DMS 273 (cell line): ENCODE measurements around the gene KRTAP10-6.

Experiments
- DNase-seq: peaks from one replicate; lab custom pipeline; 2025; ENCODE audit not compliant: unreplicated experiment; lab: John Stamatoyannopoulos, UW

The KRTAP10-6 gene

DNA sequence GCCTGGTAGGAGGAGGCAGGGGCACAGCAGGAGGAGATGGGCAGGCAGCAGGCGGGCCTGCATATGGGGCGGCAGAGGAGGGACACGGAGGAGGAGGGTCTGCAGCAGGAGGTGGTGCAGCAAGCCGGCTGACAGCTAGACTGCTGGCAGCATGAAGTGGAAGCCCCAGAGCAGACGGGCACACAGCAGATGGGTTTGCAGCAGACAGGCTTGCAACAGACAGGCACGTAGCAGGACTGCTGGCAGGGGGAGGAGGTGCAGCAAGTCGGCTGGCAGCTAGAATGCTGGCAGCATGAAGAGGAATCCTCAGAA lies 12.5 kb downstream of the KRTAP10-6 start:
- DNase-seq, result peak; percentile 65

DNA sequence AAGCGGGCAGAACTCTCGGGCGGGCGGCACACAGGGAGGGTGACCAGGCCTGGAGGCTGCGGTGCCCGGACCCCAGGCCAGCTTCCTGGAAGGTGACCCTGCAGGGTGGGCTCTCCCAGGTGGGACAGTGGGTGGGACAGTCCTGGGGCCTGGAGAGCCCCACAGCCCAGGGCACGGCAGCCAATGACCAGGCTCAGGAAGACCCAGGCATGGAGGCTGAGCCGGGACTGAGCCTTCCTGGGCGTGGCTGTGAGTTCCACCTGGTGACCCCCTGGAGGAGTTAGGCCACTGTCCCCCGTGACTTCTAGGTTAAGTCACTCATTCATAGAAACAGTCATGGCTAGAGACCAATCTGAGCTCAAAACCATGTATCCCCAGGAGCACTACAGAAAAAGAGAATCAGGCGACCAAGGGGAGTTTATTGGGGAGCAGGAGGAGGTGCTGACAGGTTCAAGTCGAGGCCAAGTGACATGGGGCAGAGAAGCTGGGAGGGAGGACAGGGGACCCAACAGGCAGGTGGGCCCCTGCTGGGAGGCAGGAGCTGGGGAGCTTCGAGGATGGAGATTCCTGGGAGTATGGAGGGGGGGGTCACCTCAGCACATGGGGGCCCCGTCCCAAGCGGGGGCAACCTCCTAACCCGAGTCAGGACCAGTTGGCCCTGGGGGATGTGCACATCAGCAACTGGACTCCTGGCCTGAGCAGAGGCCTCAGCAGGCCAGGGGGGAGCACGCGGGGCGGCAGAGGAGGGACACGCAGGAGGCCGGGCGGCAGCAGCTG lies 13.1 kb downstream of the KRTAP10-6 start:
- no peak for DNase-seq

DNA sequence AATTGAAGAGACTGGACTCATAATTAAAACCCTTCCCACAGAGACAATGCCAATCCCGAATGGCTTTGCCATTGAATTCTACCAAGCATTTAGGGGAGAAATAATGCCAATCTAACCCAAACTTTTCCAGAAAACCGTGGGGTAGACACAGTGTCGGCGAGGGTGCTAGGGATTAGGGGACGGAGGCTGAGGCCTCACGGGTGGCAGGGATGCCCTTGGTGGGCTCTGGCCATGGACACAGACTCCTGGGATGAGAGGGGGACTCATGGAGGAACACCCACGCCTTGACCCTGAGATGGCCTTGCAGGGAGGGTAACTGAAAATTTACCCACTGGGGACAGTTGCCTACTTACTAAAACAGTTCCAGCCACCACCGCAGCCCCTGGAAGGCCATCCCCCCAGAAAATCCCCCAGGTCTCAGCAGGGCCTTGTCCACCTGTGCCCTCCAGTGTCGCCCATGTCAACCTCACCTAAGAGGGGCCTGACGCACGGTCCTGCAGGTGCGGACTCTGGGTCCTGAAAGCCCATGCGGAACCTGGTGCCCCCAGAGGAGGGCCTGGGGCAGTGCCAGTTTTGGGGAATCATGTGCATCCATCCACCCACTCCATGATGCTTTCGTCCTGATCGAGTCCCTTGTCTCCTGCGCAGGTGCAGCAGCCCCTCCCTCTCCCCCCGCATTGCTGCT lies 13.8 kb downstream of the KRTAP10-6 start:
- DNase-seq, result no peak

DNA sequence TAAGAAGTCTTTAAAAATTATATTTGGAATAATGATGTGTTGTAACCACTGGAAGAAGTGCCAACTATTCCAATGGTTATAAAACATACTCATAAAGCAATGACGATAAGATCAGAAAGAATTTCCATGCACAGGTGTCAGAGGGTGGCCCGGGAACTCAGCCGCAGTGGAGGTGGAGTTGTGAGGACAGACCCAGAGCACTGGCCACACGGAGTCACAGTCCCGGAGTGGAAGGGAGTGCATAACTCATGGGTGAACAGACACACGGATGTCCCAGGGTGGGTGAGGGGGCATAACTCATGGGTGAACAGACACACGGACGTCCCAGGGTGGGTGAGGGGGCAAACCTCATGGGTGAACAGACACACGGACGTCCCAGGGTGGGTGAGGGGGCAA lies 16.3 kb downstream of the KRTAP10-6 start:
- no peak for DNase-seq

DNA sequence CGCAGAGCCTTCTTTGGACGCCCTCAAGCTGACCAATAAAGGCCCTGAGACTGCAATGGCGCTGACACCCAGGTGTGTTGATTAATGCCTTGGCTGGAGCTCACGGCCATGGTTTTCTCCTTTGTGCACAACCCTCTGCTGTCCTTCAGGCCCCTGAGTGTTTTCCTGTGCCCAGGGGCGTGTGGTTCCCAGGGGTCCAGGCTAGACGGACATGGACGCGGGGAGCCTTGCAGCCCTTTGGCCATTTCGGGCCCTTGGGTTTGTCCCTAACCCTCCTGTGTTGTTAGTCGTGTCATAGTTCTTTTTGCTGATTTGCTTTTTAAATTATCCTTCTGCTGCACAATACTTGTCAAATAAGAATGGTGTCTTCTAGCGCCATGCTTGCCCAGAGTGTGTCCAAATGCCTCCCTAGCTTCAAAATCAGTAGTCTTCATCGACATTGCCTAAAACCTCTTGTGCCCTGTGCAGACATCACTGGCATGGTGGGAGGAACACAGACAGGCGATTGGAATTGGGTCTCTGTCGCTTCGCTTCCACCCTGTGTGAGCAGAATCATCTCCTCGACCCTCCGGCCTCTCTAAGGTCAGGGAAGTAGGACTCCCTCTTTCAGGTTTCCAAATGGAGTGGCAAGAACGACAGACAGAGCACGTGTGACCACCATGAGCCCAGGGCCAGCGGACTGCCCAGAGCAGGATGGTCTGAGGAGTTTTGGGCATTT lies 16.8 kb downstream of the KRTAP10-6 start:
- no peak for DNase-seq

DNA sequence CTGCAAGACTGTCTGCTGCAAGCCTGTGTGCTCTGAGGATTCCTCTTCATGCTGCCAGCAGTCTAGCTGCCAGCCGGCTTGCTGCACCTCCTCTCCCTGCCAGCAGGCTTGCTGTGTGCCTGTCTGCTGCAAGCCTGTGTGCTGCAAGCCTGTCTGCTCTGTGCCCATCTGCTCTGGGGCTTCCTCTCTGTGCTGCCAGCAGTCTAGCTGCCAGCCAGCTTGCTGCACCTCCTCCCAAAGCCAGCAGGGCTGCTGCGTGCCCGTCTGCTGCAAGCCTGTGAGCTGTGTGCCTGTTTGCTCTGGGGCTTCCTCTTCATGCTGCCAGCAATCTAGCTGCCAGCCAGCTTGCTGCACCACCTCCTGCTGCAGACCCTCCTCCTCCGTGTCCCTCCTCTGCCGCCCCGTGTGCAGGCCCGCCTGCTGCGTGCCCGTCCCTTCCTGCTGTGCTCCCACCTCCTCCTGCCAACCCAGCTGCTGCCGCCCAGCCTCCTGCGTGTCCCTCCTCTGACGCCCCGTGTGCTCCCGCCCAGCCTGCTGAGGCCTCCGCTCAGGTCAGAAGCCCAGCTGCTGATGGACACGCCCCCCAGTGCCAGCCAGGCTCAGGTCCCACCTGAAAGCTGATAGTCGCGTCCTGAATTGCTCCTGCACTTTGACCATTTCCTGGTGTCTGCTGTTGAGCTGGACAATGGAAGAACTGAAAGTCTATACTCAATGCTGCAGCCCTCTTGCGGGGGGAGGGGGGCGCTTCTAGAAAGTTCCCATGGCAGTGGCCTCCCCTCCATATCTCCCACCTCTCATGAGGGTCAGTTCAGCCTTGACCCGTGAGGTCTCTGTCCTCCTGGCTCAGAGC lies 17.6 kb downstream of the KRTAP10-6 start:
- DNase-seq, result peak; percentile 59

DNA sequence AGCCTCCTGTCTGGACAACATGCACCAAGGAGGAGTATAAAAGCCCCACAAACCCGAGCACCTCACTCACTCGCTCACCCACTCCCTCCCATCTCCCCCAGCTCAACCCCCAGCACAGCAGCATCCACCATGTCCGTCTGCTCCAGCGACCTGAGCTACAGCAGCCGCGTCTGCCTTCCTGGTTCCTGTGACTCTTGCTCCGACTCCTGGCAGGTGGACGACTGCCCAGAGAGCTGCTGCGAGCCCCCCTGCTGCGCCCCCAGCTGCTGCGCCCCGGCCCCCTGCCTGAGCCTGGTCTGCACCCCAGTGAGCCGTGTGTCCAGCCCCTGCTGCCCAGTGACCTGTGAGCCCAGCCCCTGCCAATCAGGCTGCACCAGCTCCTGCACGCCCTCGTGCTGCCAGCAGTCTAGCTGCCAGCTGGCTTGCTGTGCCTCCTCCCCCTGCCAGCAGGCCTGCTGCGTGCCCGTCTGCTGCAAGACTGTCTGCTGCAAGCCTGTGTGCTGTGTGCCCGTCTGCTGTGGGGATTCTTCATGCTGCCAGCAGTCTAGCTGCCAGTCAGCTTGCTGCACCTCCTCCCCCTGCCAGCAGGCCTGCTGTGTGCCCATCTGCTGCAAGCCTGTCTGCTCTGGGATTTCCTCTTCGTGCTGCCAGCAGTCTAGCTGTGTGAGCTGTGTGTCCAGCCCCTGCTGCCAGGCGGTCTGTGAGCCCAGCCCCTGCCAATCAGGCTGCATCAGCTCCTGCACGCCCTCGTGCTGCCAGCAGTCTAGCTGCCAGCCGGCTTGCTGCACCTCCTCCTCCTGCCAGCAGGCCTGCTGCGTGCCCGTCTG lies 18.5 kb downstream of the KRTAP10-6 start, which contains the start of gene KRTAP10-4:
TSS of gene KRTAP10-4 (plus strand) at position 100 of the 827 bp plus-strand sequence. CDS start at position 130, 30 bp downstream.
- peak; percentile 65 for DNase-seq

DNA sequence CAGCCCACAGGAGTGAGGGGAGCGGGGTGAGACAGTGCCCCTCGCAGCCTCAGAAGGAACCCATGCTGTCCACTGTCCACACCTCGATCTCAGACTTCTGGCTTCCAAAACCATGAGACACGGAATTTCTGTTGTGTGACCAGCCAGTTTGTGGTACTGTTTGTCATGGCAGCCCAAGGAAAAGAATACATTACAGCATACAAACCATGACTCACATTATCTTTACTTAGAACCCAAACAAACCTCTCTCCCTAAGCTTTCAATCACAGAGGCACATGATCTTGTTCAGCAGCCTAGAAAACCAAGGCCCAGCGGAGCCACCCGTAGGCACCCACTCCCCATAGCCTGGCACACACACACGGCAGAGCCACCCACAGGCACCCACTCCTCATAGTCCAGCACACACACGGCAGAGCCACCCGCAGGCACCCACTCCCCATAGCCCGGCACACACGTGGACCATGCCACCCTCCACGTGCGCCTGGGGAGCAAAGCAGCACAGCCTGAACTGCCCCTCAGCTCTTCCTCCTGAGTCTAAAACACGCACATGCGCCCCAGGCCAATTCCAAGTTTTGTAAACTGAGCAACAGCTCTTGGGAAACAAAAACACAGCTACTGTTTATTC lies 19.2 kb downstream of the KRTAP10-6 start:
- peak; percentile 30 for DNase-seq

DNA sequence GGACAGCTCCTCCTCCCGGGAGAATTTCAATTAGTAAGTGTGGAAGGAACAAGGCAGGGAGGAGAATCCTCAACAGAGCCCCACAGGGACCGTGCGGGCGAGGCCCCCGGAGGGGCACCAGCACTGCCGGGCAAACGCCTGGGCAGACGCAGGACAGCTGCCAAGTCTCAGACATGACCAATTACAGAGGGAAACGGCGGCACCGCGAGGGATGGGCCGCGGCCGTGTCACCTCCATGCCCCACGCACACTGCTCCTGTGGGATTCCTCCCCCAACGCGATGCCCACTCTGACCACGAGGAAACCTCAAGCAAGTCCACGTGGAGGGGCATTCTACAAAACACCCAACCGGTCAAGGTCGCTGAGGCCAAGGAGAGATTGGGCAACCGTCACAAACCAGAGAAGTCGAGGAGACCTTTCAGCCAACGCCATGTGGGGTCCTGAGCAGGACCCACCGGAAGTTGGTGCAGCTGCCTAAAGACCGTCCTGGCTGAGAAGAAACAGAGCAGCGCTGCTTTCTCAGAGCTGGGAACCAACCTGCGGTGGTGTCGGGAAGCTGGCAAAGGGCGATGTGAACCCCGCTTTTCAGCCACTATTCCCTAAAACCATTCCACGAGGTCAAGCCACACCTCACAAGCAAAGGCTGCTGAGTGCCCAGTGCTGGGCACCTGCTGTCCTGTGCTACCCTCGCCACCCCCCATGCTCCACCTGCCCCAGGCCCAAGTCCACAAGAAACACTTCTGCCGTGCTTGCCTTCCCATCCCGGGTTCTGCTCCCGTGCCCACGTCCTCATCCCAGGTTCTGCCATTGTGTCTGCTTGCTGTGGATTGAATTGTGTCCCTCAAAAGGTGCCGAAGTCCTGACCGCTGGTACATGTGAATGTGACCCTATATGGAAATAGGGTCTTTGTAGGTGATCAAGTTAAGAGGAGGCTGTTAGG lies 20.2 kb downstream of the KRTAP10-6 start:
- no peak for DNase-seq

DNA sequence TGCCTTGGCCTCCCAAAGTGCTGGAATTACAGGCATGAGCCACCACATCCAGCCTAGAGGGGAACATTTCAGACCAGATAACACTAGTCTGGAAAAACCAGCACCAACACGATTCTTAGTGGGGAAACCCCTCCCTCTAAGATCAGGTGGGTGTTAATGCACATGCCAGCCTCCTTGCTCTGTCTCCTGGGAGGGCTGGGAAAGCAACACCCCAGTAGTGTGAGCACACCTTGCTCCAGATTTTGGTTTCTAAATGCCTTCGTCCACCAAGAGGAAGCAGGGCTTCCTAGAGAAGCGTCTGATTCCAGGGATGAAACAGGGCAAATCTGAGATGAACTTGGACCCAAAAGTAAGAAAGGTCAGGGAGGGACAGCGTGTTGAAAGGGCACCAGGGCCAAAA lies 21.0 kb downstream of the KRTAP10-6 start:
- DNase-seq, result no peak

DNA sequence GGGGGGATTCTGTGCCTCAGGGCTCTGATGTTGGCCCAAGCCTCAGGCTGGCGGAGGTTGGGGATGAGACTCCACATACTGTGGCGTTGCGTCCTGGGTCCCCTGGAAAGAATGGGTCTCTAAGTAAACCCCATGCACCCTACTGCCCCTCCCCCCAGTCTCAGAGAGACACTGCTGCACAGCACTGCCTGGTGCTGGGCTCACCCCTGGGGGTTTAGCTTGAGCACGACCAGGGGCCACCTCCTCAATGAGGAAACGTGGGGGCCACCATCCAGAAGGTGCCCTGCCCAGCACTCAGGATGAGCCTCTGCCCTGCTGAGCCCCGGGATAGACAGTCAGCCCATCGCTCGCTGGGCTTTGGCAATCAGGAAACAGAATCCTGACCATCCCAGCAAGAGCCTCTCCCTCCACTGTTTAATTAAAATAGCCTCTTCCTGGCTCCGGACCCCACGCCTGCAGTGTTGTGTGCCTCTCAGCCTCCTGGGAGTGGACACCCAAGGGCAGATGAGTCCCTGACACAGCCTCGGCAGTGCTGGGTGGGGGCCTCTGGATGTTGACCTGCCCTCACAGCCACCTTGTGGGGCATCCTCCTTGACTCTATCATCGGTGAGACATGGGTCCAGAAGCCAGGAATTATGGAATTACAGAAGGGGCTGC lies 22.3 kb downstream of the KRTAP10-6 start:
- no peak for DNase-seq

DNA sequence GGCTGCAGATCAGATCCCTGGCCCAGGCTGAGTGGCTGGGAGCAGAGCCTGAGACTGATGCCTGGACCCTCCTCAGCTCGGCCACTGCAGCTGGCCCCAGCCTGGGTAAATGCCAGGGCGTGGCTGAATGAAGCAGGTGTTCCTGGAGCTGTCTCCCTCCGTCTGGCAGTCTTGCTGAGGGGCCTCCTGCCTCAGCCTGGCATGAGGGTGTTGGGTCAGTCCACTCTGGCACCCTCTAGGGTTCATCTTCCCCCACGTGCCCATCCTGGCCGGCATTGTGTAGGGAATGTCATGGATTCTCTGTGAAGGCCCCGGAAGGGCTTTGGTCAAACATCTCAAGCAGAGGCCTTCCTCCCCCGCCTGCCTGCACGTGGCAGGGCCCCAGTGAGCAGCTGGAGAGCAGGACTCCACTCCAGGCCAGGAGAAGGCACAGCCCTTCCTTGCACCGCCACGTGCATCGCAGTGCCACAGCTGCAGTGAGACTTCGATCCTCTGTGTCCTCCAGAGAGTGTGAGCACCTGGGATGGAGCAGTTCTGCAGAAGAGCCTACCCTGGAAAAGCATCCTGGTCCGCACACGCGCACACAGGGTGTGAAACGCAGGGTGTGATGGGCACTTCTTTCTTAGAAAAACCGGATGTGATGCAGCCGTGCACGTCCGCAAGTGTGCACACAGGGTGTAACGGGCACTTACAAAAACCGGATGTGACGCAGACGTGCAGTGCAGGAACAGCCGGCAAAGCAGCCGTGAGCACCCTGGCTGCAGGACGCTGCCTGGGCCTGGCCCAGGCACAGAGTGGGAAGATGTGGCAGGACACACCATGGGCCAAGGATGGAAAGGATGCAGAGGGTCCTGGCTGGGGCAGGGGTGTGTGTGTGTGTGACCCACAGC lies 23.4 kb downstream of the KRTAP10-6 start:
- DNase-seq, result peak; percentile 43

DNA sequence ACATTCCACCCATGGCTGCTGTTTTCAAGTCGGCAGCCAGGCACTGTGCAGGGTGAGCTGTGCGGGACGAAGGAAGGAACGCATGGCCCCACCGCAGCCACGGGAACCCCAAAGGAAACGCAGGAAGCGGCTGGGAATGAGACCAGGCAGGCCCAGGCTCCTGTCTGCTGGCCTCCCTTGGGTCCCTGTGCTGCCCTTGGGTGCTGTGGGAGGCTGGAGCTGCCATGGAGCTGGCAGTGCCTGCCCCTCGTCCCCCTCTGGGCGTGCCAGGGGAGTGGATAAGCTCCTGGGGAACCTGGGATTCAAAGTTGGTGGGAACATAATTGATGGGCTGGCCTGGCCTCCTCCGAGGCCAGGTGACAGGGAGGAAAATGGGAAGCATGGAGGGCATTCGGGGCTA lies 24.0 kb downstream of the KRTAP10-6 start:
- no peak for DNase-seq

DNA sequence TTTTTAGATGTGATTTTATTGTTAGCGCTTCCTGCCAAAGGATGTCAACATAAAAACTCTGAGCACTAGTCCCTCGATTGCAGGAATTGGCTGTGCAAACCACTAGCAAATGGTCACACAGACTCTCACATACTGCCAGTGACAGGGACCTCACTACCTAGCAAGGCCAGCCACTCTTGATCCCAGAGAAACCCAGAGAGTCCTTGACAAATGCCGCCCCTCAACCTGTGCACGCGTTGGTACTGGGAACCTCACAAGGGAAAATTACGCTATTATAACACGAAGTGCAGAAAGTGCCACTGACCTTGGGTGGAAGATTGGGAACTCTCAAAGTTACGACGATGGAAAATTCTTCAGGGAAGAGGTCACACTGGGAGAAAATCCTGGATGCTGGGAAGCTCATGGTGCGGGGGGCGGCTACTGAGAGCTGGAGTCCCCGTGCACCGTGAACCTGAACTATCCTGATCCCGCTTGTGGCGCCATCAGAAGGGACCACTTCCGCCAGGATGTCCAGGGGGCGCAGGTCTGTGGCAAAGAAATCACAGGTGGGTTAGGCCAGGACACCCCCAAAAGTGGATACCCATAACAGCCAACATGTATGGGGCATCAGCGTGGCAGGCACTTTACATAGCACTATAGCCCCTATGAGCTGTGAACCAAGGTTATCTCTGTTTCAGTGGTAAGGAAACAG lies 24.7 kb downstream of the KRTAP10-6 start:
- no peak for DNase-seq

DNA sequence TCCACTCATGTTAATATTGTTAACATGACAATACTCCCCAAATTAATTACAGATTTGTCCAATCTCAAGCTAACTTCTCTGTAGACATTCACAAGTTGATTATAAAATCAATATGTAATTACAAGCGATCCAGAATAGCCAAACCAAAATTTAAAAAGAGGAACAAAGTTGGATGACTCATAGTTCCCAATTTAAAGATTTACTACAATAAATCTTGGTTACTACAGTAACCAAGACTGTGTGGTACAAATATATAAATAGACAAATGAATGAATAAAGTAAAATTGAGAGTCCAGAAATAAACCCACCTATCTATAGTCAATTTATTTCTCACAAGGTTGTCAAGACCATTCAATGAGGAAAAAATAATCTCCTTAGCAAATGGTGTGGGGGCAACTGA lies 25.9 kb downstream of the KRTAP10-6 start:
- DNase-seq, result no peak

DNA sequence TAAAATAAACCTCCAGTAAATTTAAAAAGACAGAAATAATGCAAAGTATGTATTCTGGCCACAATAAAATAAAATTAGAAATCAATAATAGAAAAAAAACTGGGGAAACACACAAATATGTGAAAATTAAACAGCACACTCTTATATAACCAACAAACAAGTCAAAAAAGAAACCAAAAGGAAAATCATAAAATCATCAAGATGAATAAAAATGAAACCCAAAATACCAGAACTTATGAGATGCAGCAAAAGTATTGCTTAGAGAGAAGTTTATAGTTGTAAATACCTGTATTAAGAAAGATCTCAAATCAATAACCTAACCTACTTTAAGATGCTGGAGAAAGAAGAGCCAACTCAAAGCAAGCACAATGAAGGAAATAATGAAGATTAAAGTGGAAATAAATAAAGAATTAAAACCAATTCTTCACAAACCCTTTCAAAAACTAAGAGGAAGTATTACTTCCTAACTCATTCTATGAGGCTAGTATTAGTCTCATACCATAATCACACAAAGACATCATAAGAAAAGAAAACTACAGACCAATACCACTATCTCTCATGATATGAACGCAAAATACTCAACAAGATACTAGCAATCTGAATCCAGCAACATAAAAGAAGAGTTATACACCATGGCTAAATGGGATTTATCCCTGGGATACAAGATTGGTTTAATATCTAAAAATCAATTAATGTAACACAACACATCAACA lies 27.3 kb downstream of the KRTAP10-6 start:
- no peak for DNase-seq
